Measurements from ENCODE around the gene DLG4. TPM values are rescaled to one million over a fixed set of nuclear protein-coding genes. Genes with fewer than 3 reads are reported as not detected.

DLG4 gene
- total RNA-seq, 1 donor from 2014 or later, result 11.3 TPM

DNA sequence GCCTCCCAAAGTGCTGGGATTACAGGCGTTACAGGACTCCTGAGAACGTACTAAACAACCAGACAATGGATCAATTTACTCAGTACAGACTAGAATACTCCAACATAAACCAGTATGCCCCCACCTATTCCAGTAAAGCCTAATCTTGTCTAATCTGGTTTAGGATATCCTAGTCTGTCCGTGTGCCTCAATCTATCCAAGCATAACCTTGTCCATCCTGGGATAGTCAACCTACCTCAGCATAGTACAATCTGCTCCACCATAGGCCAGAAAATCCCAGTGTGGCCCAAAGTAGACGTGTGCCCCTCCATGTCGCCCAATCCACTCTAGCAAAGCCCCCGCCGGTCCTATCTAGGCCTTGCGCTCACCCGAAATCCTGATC is 14.1 kb upstream of the DLG4 start:
- no peak for DNase-seq (ENCODE audit: low read depth, low spot score)

DNA sequence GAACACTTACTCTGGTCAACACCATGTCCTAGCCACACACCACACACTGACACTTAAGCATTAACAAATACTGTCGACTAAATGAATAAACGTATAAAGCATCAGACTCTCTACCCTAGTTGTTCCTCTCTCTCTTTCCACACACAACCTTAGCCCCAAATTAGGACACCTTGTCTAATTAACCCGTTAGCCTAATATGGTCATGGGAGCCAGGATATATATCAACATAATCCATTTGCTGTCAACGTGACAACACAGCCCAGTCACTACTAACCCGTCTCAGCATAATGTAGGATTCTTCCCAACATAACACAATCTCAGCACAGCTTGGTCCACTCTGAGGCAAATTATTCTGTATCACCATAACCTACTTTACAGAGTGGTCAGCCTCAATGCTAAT is 12.5 kb upstream of the DLG4 start:
- no peak for DNase-seq (ENCODE audit: low read depth, low spot score)

DNA sequence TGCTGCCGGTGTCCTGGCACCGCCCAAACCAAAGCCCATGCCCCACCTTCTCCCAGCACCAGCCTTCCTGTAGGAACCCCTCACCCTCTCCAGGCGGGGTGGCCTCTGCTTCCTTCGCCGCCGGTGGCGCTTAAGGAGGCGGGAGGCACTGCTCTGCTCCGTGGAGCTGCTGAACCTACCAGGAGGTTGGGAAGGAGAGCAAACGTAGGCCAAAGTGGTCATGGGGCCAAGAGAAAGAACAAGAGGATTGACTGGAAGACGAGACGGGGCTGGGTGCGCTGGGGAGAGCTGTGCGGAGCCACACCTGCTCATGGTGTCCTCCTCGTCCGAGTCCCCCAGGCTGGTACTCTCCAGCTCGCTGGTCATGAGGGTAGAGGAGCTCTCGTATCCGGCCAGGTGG is 9.9 kb upstream of the DLG4 start:
- DNase-seq (ENCODE audit: low read depth, low spot score), result no peak

DNA sequence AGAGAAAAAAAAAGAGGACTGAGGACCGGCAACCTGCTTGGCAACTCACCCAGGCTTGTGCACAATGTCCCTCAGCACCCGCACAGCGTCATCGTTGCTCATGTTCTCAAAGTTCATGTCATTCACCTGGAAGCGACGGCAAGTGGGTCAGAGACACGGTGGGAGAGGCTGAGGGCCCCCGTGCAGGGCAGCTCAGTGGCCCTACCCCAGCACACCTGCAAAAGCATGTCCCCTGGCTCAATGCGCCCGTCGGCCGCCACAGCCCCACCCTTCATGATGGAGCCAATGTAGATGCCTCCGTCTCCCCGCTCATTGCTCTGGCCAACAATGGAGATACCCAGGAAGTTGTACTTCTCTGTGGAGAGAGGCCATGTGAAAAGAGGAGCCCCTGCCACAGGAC is 9.3 kb upstream of the DLG4 start:
- DNase-seq (ENCODE audit: low read depth, low spot score), result no peak

DNA sequence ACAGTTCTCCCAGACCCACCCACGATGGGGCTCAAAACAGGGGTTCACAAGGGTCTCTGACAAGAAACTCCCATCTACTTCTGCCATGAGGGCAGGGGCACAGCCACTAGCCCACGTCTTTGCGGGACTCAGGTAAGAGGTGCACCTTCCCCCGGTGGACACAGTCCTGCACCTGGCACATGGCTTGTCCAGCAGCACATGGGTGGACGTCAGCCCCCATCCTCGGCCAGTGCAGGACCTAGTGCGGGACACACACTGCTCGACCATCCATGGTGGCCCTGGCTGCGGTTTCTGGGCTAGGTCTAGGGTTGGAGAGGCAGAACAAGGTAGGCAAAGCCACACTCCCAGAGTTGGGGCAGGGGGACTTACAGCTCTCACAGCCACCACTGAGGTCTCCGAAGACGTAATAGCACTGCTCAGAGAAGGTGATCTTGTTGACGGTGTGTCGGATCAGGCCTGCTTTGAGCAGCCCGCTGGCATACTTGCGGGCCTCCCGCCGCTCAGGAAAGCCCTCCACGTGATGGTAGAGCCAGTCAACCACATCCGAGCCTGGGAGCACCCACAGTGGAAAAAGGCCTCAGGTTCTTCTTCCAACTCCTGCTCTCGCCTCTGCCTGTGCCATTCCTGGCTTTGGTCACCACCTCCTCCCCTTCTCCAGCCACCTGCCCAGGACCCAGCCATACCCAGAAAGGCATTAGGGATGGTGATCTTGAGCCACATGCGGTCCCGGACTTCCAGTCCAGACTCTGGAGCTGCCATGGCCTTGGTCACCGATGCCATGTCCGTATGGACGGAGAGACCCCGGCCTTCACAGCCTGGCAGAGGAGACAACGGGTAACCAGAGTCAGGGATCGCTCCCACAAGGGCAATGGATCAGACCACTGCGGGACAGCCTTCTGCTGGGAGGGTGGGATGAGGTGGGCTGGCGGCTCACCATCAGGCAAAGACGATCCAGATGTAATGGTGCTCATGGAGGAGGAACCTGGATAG is 7.4 kb upstream of the DLG4 start:
- no peak for DNase-seq (ENCODE audit: low read depth, low spot score)

DNA sequence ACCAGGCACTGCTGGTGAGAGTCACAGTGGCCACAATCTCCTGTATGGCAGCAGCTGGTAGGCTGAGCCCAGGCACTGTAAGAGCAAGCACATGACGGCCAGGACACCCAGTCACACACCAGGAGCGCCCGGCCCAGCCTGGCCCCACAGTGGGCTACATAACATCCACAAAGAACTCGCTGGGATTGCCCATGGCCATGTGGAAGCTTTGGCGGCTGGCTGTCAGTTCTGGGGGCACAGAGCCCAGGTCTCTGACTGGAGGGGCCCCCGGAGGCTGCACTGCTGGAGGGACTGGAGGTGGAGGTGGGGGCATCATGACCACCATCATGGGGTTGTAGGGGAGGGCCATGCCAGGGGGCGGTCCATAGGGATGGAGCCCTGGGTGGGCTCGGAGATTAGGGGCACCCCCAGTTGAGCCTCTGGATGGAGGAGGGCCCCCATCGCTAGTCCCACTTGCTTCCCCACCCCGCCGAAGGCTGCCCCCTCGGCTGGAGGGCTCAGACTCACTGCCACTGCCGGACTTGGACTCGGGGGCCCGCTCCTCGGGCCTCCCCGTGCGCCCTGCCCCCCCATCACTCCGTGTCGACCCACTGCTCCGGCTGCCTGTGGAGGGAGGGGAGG is 6.2 kb upstream of the DLG4 start:
- DNase-seq (ENCODE audit: low read depth, low spot score), result no peak

DNA sequence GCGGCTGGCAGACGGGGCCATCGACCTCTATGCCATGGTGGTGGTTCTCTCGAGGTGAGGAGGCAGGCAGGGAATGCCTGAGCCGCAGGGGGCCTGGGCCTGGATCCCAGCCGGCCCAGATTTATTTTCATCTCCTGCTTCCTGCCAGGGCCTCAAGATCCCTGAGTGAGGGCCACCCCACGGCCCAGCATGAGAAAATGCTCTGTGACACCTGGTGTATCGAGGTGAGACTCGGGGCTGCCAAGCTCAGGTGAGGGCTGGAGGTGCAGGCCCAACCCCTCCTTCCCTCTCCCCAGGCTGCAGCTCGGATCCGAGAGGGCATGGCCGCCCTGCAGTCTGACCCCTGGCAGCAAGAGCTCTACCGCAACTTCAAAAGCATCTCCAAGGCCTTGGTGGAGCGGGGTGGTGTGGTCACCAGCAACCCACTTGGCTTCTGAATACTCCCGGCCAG is 5.0 kb upstream of the DLG4 start:
- no peak for DNase-seq (ENCODE audit: low read depth, low spot score)

DNA sequence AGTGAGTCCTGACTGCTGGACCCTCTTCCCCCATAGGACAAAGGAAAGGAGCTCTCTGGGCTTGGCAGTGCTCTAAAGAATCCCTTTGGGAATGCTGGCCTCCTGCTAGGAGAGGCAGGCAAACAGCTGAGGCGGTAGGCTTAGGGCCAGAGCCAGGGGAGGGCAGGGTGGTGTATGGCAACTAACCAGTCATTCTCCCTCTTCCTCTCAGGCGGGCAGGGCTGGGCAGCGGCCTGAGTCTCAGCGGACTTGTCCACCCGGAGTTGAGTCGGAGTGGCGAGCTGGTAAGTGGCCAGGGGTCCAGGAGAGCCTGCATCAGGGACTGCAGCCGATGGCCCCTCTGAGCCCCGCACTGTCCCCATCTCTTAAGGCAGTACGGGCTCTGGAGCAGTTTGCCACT is 4.5 kb upstream of the DLG4 start:
- DNase-seq (ENCODE audit: low read depth, low spot score), result no peak

DNA sequence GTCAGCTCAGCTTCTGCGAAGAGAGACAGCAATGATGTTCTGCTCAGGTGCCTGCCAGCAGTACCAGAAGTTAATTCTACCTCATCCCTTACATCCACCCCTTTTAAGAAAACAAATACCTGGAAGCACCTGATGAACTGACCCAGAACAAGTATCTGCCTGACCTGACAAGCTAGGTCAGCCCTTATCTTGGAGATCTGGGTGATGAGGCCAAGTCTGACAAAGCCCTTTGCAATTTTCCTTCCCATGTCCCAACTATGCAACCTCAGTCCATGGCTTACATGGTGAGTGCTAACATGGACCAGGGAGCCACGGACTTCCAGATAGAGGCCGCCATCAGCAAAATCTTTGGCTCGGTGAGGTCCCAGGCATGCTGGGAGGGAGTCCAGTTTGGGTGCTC is 3.7 kb upstream of the DLG4 start:
- DNase-seq (ENCODE audit: low read depth, low spot score), result no peak

DNA sequence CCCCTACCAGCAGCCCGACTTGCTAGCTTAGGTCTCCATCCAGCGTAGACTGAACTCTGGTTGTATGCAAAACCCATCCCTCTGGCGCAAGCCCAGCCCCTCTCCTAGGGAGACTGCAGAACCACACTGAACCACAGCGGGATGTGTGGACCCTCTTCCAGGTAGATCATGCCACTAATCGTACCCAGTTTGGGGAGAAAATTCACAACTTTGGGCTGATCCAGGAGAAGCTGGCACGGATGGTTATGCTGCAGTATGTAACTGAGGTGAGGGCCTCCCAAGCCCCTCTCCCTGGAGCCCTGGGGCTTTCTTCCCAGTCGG is 3.3 kb upstream of the DLG4 start:
- DNase-seq (ENCODE audit: low read depth, low spot score), result no peak

DNA sequence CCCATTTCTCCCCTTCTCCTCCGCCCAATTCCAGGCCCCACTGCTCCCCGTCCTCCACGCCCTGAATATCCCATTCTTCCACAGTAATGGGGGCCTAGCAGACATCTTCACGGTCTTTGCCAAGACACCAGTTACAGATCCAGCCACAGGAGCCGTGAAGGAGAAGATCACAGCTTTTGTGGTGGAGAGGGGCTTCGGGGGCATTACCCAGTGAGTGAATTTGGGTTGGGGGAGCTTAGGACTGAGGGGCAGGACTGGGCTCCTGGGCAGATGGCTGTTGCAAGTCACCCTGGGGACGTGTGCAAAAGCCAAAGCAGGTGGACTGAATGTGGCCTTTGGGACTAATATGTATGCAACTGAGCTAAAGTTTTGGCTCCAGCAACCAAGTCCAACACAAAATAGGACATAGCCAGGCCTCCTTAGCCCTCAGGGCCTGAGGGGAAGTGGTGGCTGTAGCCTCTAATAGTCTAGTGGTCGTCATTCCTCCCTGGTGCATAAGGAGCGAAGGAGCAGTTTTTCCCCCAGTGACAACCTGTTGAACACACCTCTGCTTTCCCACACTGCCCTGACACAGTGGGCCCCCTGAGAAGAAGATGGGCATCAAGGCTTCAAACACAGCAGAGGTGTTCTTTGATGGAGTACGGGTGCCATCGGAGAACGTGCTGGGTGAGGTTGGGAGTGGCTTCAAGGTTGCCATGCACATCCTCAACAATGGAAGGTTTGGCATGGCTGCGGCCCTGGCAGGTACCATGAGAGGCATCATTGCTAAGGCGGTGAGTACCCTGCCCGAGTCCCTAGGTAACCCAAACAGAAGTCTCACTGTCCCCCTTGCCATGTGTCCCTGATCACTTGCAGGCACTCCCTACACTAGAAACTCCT is 2.7 kb upstream of the DLG4 start:
- no peak for DNase-seq (ENCODE audit: low read depth, low spot score)

DNA sequence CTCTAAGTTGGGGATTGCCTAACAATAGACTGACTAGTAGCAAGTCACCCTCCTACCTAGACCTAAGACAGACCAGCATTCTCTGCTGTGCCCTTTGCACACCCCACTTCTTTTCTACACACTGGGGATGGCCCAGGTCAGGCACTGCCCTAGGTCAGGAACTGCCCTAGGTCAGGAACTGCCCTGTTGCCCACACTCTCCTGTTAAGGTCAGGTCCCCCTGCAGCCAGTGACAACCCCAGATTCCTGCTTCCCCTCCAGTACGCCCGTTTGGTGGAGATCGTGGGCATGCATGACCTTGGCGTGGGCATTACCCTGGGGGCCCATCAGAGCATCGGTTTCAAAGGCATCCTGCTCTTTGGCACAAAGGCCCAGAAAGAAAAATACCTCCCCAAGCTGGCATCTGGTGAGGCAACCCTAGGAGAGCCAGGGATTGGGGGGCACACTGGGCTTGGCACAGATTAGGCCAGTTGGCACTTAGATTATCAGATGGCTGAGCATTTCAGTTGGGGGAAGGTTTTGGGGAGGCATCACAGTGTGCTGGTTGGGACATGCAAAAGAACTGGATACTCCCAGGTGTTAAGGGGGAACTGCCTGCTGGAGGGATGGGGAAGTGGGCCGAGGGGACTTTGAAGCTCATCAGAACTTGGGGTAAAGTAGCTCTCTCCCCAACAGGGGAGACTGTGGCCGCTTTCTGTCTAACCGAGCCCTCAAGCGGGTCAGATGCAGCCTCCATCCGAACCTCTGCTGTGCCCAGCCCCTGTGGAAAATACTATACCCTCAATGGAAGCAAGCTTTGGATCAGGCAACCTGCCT is 1.8 kb upstream of the DLG4 start:
- DNase-seq (ENCODE audit: low read depth, low spot score), result no peak

DNA sequence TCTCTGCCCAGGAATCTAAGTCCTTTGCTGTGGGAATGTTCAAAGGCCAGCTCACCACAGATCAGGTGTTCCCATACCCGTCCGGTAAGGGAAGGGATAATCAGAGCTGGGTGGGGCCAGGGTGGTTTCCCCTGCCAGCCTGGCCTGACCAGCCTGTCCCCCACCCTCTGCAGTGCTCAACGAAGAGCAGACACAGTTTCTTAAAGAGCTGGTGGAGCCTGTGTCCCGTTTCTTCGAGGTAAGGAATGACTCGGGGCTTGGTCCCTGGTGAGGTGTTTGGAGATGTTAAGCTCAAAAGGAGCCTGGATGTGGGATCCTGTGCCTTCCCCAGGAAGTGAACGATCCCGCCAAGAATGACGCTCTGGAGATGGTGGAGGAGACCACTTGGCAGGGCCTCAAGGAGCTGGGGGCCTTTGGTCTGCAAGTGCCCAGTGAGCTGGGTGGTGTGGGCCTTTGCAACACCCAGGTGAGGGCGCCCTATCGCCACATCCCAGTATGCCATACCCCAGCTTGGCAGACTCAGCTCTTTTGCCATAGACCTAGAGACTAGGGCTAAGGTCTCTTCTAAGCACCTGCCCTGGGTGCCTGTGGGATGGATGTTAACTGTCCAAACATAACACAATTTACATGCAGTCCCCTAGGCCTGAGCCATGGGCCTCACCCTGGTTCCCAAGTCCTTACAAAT is 1.1 kb upstream of the DLG4 start:
- DNase-seq (ENCODE audit: low read depth, low spot score), result no peak

DNA sequence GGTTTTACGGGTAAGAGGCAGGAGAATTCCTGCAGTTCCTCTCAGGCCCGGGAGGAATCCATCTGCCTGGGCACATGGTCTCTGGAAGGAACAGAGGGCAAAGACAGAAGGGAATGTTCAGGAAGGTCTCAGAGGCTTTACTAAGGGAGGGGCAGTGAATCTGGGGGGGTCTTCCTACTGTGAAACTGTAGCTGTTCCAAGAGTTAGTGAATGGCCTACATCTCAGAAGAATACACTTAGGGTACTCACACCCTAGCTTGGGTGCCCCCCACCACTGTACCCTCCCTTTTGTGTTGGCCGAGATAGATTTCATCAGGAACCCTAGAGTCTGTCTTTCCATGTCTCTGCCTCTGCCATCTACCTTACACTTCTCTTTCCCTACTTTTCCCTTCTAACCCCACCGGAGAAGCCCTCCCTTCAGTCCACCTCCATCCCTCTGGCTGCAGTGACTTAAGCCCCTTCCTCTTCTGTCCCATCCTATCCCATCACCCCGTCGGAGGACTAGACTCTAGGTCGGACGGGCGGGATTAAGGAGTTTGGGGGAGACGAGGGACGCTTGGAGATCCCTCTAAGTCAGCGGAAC is 316 bp downstream of the DLG4 start:
- no peak for DNase-seq (ENCODE audit: low read depth, low spot score)

DNA sequence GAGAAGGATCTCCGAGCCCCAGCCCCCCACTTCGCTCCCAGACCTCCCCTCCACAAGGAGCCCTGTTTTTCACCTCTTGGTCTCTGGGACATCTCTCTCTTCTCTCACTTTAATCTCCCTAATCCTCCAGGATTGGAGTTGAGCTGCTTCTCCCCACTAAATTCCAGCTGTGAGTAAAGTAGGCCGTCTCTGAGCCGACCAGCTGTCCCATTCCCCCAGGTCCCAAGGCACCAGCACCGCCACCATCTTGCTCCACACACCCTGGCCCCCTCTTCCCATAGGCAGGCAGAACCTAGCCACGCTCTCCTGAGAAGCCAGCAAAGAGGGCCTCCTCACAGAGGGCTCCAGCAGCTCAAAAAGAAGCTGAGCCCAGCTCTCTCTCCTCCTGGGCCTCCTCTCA is 878 bp downstream of the DLG4 start:
- DNase-seq (ENCODE audit: low read depth, low spot score), result no peak

DNA sequence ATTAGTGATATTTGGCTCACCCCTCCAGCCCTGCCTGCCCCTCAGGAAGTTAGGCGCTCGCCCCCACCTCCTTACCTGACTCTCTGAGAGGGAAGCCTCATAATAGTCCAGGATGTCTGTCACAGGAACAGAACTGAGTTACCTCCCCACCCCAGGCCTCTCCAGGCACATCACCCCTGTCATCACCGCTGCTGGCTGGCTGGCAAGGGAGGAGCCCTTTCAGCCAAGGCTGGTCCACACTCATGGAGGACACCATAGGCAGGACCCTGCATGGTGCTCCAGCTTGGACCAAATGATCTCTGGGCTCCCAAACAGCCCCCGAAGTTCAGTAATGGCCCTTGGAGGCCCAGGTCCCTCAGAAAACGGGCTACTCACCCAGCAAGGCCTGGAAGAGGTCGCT is 1.5 kb downstream of the DLG4 start:
- DNase-seq (ENCODE audit: low read depth, low spot score), result no peak

DNA sequence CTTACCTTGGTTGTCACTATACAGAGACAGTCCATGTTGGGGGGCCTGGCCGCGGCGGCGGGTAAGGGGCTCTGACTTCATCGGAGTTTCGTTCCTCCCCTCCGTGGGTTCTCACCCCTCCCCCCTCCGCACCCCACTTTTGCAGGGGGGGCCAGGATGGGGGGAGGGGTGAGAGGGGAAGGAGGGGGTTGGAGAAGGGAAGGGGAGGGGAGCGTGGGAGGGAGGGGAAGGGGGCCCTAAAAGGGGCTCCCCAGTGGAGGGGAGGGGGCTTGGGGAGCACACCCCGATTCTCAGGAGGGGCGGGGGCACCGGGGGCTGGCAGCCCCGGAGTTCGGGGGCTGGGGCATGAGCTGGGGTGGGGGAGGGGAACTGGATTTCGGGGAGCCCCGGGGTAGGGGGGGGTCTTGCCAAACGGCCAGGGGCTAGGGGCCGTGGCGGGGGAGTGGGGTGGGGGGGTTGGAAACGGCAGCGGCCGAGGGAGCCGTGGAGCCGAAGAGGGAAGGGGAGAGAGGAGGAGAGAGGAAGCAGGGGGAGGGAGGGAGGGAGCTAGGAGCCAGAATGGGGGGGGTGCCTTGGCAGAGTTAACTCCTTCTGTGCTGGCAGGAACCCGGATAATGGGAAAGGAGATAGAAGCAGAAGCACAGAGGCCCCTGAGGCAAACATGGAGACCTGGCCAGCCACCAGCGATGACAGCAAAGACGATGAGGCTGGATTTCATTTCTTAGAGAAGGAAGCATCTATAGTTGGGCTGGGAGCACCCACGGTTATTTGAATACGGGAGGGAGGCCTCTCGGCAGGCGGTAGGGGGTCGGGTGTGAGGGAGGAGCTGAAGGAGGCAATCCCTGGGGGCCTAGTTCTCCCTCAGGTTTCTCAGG is 2.3 kb downstream of the DLG4 start:
- DNase-seq (ENCODE audit: low read depth, low spot score), result no peak

DNA sequence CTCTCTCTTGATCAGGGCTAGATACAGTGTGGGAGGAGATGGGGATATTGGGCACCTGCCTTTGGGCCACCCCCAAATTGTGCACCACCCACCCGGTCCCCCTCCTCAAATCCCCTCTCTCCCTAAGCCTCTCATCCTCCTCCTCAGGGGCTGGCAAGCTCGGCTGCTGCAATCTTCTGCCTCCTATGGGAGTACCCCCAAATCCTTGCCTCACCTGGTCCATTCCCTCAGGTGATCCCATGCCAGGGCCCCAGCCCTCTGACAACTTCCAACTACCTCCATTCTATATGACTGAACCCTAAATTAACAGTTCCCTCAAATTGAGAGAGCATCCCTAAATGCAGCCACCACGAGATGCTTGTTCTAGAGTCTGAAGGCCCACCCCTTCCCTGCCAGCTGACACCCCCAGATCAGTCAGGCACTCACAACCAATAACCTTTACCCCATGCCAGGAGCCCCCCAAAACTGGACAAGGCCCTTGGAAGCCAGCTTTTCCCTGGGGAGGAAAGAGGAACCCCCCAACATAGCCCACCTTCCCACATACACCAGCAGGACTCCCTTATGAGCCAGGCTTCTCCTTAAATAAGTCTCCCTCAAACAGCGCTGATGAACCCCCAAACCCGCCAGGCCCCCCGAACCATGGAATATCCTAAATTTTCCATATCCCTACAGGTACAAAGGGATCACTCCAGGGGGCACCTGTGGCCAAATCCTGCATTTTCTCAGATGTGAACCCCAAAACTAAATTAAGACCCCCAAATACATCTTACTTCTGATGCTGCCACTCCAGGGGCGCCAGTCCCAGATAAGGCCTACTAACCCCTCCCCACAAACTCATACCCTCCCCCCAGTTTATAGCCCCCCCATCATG is 3.2 kb downstream of the DLG4 start:
- no peak for DNase-seq (ENCODE audit: low read depth, low spot score)
